Mucosa of gallbladder (tissue), 1 donor: ENCODE measurements around the gene NNT. TPM values are rescaled to one million over a fixed set of nuclear protein-coding genes. Genes with fewer than 3 reads are reported as not detected.
"Not testable (repeated sequence)": the region's sequence is repeated elsewhere in the genome, so short reads cannot be mapped to it uniquely, and the experiment has no call there.

Experiments
- DNase-seq: peaks from one replicate; pipeline ENCODE4 v3.0.0-alpha.2; 2020; ENCODE audit warnings: low spot score
- total RNA-seq: library from RNA; stranded (reverse); gene quantifications from one replicate; pipeline ENCODE4 v1.2.1, GENCODE V29; 2021
- donor health status: DM: no; HTN: no; CAD: no.

Gene NNT
- total RNA-seq, 1 donor from 2014 or later, result 107 TPM

DNA sequence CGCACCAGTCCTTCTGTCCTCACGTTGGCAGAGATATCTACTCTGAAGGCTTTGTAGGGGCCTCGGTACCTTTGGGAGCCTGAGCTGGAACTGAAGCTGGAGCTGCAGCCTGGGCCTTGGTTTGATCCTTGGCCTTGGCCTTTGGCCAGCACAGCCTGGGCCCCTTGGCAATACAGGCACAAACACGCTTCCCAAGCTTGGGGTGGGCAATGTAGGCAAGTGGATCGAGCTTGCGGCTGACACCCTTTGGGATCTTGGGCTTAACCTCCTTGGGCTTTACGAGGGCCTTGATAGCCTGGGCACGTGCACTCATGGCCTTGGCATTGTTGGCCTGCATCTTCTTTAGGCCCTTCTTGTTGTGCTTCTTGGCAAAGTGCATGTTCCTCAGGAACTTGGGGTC lies 63.7 kb downstream of the NNT start:
- not testable (repeated sequence) for DNase-seq

DNA sequence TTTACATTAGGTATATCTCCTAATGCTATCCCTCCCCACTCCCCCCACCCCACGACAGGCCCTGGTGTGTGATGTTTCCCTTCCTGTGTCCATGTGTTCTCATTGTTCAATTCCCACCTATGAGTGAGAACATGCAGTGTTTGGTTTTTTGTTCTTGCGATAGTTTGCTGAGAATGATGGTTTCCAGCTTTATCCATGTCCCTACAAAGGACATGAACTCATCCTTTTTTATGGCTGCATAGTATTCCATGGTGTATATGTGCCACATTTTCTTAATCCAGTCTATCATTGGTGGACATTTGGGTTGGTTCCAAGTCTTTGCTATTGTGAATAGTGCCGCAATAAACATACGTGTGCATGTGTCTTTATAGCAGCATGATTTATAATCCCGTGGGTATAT lies 64.4 kb downstream of the NNT start:
- not testable (repeated sequence) for DNase-seq

DNA sequence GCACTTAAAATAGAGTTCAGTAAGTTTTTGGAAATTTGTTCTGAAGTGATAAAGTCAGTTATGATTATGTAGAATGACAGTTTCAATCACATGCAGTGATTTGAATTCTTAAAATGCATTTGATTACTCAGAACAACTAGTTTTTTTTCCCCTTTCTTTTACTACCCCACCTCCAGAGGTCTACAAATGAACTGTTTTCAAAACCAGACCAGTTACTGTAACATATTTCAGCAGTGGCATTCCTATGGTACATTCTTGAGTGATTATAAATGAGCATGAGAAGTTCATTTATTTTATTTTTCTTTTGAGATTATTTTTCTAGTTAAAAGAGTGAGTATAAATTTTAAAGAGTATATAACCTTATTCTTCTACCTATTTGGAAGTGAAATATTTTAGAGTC lies 71.6 kb downstream of the NNT start:
- no peak for DNase-seq

DNA sequence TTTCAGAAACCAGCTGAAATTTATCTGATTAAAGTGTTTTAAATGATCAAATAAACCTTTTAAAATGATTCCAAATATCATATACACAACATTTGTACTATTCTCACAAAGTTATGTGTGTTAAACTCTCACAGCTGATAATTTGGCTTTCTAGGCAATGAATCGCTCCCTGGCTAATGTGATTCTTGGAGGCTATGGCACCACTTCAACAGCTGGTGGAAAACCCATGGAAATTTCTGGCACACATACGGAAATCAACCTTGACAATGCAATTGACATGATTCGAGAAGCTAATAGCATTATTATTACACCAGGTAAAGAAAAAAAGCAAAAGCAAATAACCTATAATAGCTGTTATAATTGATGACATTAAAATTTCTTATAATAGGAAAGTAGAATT lies 72.4 kb downstream of the NNT start:
- no peak for DNase-seq

GRCh38 chr5:43676083-43676840 lies 73.3 kb downstream of the NNT start:
- DNase-seq, result no peak

DNA sequence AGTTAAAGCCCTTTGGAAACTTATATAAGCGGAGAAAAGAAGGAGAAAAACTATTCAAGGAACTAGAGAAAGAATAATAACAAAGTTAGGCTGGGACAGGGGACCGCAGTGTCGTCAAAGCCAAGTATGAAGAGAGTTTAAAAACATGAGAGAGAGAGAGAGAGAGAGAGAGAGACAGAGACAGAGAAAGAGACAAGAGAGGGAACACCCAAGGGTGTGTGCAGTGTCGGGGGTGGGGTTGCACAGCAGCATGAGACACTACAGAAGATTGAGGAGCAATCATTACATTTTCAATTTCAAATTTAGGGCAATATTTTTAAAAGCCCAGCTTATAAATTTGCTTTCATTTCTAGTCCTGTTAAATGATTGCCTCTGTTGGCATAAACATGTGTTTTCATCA lies 74.3 kb downstream of the NNT start:
- no peak for DNase-seq

DNA sequence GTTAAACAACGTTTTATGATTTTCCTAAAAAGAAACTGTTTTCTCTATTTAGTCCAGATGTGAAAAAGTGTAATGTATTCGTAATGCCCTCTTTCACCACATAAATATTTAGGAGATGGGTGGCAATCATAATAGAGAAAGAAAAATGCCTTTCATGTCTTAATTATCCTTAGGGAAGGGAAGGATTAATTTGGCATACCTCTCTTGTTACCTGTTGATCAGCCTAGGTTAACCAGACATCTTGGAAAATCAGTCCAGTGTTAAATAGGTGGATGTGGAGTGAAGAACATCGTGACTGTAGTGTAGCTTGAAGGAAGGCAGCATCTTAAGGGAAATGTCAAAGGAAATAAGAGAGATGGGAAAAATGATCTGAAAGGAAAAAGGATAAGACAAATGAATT lies 76.2 kb downstream of the NNT start:
- no peak for DNase-seq

DNA sequence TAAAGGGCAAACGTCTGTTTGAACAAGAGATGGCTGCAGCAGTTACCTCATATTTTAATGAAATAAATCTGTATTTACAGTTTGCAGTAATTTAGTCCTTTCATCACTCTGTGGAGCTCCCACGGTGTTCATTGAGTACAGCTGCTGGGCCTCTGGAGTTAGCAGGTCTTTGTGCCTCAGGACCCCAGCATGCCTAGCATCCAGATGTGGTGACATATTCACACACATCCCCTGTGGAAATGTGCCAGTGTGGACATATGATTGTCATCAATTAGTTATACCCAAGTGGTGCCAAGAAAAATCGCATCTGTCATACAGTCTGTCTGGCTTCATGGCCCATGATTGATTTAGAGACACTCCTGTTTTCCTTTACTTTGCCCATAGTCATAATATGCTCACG lies 77.3 kb downstream of the NNT start:
- no peak for DNase-seq

DNA sequence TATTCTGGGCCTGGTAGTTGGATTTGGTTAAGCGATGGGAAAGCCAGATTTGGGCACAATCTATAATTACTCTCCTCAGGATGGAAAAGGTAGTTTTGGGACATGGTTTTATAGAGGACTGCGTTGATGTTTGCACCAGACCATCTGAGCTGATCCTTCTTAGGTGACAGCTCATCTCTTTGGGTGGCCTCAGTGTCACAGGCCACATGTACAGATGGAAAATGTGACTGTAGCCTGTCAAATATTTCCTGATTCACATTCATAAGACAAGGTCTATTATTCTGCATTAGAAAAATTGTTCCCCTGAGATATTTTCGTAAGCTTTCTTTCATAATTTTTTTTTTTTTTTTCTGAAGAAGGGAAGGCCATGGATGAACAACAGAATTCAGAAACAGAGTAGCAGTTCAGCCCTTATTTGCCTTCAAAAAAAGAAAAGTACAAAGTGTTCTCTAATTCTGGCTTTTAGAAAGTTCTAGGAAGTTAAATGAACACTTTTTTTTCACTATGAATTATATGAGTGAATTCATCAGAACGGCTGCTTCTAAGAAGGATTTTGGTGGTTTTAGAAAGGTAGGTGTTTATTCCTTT lies 81.0 kb downstream of the NNT start:
- DNase-seq, result no peak

- no peak for DNase-seq
Observed at GRCh38 chr5:43685252-43685950, 82.4 kb downstream of the NNT start.

GRCh38 chr5:43687275-43687674 lies 84.3 kb downstream of the NNT start:
- DNase-seq, result no peak

- no peak for DNase-seq
Observed at GRCh38 chr5:43691275-43691674, 88.3 kb downstream of the NNT start.

DNA sequence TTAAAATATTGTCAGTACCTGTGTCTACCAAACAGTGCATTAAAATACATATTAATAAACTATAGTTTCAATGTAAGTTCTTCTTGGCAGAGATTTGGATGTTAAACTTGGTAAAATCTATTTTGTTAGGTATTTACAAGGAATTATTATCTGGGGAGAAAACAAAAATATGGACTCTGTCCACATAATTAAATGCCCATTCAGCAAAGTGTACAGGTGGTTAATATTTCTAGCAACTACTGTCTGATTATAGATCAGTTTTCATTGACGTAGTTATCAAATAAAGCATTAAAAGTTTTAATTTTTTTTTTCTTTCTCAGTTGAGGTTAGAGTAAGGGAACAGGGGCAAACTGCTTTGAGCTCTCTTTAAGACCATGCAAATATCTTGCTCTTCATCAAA lies 88.9 kb downstream of the NNT start:
- DNase-seq, result no peak

- DNase-seq, result no peak
Observed at GRCh38 chr5:43693411-43693810, 90.4 kb downstream of the NNT start.

GRCh38 chr5:43694027-43694426 lies 91.0 kb downstream of the NNT start:
- no peak for DNase-seq

DNA sequence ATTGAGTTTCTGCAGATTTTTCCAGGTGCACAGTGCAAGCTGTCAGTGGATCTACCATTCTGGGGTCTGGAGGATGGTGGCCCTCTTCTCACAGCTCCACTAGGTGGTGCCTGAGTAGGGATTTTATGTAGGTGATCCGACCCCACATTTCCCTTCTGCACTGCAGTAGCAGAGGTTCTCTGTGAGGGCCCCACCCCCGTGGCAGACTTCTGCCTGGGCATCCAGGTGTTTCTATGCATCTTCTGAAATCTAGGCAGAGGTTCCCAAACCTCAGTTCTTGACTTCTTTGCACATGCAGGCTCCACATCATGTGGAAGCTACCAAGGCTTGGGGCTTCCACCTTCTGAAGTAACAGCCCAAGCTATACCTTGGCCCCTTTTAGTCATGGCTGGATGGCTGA lies 93.5 kb downstream of the NNT start:
- DNase-seq, result not testable (repeated sequence)

GRCh38 chr5:43699910-43700309 lies 96.9 kb downstream of the NNT start:
- no peak for DNase-seq

DNA sequence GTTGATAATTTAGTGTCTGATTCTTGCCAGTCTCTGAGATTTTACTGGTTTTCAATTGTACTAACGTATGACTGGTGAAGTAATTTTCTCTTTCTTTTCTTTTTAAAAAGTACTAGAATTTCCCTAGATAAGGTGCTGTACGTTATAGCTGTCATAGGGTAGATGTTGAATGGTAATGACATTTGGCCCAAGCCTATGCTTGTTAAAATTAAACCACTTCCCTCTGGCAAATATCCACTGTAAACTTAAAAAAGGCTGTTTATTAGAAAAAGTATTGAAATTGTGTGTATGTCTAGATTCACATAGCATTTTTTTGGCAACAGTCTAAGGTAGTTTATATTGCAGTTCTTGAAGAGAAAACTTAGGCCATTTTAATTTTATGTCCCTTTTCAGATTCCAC lies 97.6 kb downstream of the NNT start:
- no peak for DNase-seq

DNA sequence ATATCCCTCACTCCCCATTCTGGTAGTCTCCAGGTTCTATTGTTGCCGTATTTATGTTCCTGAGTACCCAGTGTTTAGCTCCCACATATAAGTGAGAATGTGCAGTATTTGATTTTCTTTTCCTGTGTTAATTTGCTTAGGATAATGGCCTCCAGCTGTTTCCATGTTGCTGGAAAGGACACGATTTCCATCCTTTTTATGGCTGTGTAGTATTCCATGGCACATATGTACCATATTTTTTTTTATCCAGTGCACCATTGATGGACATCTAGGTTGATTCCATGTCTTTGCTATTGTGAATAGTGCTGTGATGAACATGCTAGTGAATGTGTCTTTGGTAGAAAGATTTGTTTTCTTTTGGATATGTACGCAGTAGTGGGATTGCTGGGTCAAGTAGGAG lies 98.2 kb downstream of the NNT start:
- no peak for DNase-seq

- DNase-seq, result no peak
Observed at GRCh38 chr5:43702293-43702692, 99.3 kb downstream of the NNT start.

DNA sequence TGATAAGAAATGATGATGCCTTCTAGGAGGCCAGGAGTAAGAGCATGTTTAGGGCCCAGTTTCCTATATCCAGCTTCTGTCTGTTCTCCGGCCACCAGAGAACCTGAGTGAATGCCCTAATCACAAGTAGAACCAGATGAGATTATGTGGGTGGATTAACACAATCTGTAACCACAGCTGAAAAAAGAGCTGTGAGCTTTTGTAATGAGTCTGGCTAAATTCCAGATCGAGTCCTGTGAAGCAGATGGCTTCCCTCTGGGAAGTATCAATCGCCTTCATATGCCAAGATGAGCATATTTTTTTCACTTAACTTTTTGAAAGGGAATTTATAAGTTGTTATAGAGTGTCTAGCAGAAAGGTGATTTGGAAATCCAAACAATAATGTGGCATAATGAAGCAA lies 99.8 kb downstream of the NNT start:
- no peak for DNase-seq

DNA sequence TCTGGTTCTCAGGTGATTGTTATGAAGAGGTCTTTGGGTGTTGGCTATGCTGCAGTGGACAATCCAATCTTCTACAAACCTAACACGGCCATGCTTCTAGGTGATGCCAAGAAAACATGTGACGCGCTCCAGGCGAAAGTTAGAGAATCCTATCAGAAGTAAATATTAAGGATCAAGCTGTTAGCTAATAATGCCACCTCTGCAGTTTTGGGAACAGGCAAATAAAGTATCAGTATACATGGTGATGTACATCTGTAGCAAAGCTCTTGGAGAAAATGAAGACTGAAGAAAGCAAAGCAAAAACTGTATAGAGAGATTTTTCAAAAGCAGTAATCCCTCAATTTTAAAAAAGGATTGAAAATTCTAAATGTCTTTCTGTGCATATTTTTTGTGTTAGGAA lies 101.3 kb downstream of the NNT start:
- no peak for DNase-seq

DNA sequence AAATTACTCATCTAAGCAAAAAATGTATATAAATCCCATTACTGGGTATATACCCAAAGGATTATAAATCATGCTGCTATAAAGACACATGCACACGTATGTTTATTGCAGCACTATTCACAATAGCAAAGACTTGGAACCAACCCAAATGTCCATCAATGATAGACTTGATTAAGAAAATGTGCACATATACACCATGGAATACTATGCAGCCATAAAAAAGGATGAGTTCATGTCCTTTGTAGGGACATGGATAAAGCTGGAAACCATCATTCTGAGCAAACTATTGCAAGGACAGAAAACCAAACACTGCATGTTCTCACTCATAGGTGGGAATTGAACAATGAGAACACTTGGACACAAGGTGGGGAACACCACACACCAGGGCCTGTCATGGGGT lies 103.6 kb downstream of the NNT start:
- not testable (repeated sequence) for DNase-seq
